Neural cell (in vitro differentiated cells): ENCODE data around the gene MLLT6. TPM values are rescaled to one million over a fixed set of nuclear protein-coding genes. Genes with fewer than 3 reads are reported as not detected.

ENCODE experiments used
- H2AFZ ChIP-seq: fragments of 200-600, 300-800 bp; sonication (generic), shearing (Covaris generic); 2 replicates; pipeline ENCODE4 v1.6.0; 2014; ENCODE audit warnings: low read depth, mild to moderate bottlenecking, antibody characterized with exemption, low read length, moderate library complexity
- H3F3A ChIP-seq: fragments of 200-600 bp; shearing (Covaris generic); 2 replicates; pipeline ENCODE4 v1.6.1; 2016; ENCODE audit warnings: mild to moderate bottlenecking, moderate library complexity, mixed read lengths, antibody characterized with exemption, low read length; ENCODE audit not compliant: insufficient read depth, poor library complexity, severe bottlenecking
- H3K27ac ChIP-seq: fragments of 200-600, 300-800 bp; sonication (generic), shearing (Covaris generic); 2 replicates; pipeline ENCODE4 v1.5.1; 2014; ENCODE audit warnings: mild to moderate bottlenecking, low read length, moderate library complexity
- H3K27me3 ChIP-seq: fragments of 300-800, 200-600 bp; sonication (generic), shearing (Covaris generic); 2 replicates; pipeline ENCODE4 v1.6.0; 2014; ENCODE audit warnings: mild to moderate bottlenecking, low read depth, low read length, moderate library complexity; ENCODE audit not compliant: insufficient read depth
- H3K36me3 ChIP-seq: fragments of 300-800, 200-600 bp; sonication (generic), shearing (Covaris generic); 2 replicates; pipeline ENCODE4 v1.5.1; 2014; ENCODE audit warnings: mild to moderate bottlenecking, antibody characterized with exemption, low read length, moderate library complexity; ENCODE audit not compliant: insufficient read depth
- H3K4me2 ChIP-seq: fragments of 300-800, 200-600 bp; sonication (generic), shearing (Covaris generic); 2 replicates; pipeline ENCODE4 v1.6.0; 2014; ENCODE audit warnings: mild to moderate bottlenecking, low read length
- H3K4me3 ChIP-seq: fragments of 300-800, 200-600 bp; sonication (generic), shearing (Covaris generic); 2 replicates; pipeline ENCODE4 v1.5.1; 2014; ENCODE audit warnings: mild to moderate bottlenecking, low read length, moderate library complexity
- H3K79me2 ChIP-seq: fragments of 200-600 bp; shearing (Covaris generic); replicated peaks from 2 replicates; pipeline ENCODE4 v1.6.0; 2014; ENCODE audit warnings: mild to moderate bottlenecking, low read length, moderate library complexity; ENCODE audit not compliant: insufficient read depth
- H3K9ac ChIP-seq: fragments of 300-800, 200-600 bp; sonication (generic), shearing (Covaris generic); 2 replicates; pipeline ENCODE4 v1.6.1; 2016; ENCODE audit warnings: mild to moderate bottlenecking, low read length, mixed read lengths
- H3K9me2 ChIP-seq: fragments of 200-600 bp; shearing (Covaris generic); 2 replicates; pipeline ENCODE4 v1.6.1; 2016; ENCODE audit warnings: mild to moderate bottlenecking, low read length, mixed read lengths; ENCODE audit not compliant: insufficient read depth
- H3K9me3 ChIP-seq: fragments of 200-600, 300-800 bp; sonication (generic), shearing (Covaris generic); 2 replicates; pipeline ENCODE4 v1.6.1; 2016; ENCODE audit warnings: mild to moderate bottlenecking, mixed run types, low read length, moderate library complexity, mixed read lengths
- H4K20me1 ChIP-seq: fragments of 200-600 bp; shearing (Covaris generic); 2 replicates; pipeline ENCODE4 v1.6.1; 2016; ENCODE audit warnings: mild to moderate bottlenecking, mixed run types; ENCODE audit not compliant: insufficient read depth
- CTCF ChIP-seq: fragments of 450-650 bp; IDR thresholded peaks from 2 replicates; pipeline ENCODE4 v1.5.1; 2014; ENCODE audit warnings: antibody characterized with exemption, mild to moderate bottlenecking, moderate library complexity; ENCODE audit not compliant: poor library complexity, severe bottlenecking
- EP300 ChIP-seq: fragments of 450-650 bp; conservative IDR thresholded peaks from 2 replicates; pipeline ENCODE4 v1.6.1; 2014; ENCODE audit warnings: antibody characterized with exemption, mild to moderate bottlenecking, moderate library complexity; ENCODE audit not compliant: poor library complexity, severe bottlenecking
- EZH2 ChIP-seq: fragments of 200-600, 300-800 bp; shearing (Covaris generic), sonication (generic); IDR thresholded peaks from 2 replicates; pipeline ENCODE4 v1.6.1; 2014; ENCODE audit warnings: antibody characterized with exemption, low read length, borderline replicate concordance, mild to moderate bottlenecking; ENCODE audit not compliant: insufficient read depth, poor library complexity, severe bottlenecking
- MXI1 ChIP-seq: fragments of 450-650 bp; conservative IDR thresholded peaks from 2 replicates; pipeline ENCODE4 v1.6.1; 2014; ENCODE audit warnings: antibody characterized with exemption, mild to moderate bottlenecking; ENCODE audit not compliant: poor library complexity, severe bottlenecking
- POLR2AphosphoS5 ChIP-seq: IDR thresholded peaks from 2 replicates; pipeline ENCODE4 v1.6.1; 2012
- RAD21 ChIP-seq: fragments of 450-650 bp; conservative IDR thresholded peaks from 2 replicates; pipeline ENCODE4 v1.6.1; 2014; ENCODE audit warnings: antibody characterized with exemption, mild to moderate bottlenecking, moderate library complexity
- REST ChIP-seq: IDR thresholded peaks from 2 replicates; pipeline ENCODE4 v1.6.1; 2012; ENCODE audit warnings: borderline replicate concordance
- SMC3 ChIP-seq: fragments of 450-650 bp; conservative IDR thresholded peaks from 2 replicates; pipeline ENCODE4 v1.6.1; 2014; ENCODE audit warnings: antibody characterized with exemption, mild to moderate bottlenecking, moderate library complexity; ENCODE audit not compliant: poor library complexity
- TAF1 ChIP-seq: IDR thresholded peaks from 2 replicates; pipeline ENCODE4 v1.6.1; 2012; ENCODE audit warnings: low read depth
- polyA plus RNA-seq: library from polyadenylated mRNA; depleted of rRNA; stranded (reverse); fragments of >200 nt; gene quantifications from 2 replicates; pipeline ENCODE4 v1.2.3, GENCODE V29; 2014

Gene MLLT6
- polyA plus RNA-seq, 1 donor from 2014 or later = 19.7 TPM

- TF ChIP-seq POLR2AphosphoS5 (no peak), MXI1 (peak; percentile 88)
- Histone ChIP-seq H3F3A (no peaks in the 10 kb centered on the region), H3K36me3 (no peaks in the 10 kb centered on the region), H4K20me1 (no peaks in the 10 kb centered on the region), H3K4me2 (peak overlapping the region; percentile 92), H3K4me3 (peak overlapping the region; percentile 91), H3K27ac (no peak overlapping the region), H3K9me2 (no peaks in the 10 kb centered on the region), H3K9ac (peak overlapping the region; percentile 67), H3K9me3 (no peaks in the 10 kb centered on the region), H3K79me2 (peaks cover 19% of the 10 kb centered on the region), H3K27me3 (peaks cover 21% of the 10 kb centered on the region), H2AFZ (no peak overlapping the region)
These were observed 881 bp downstream of the MLLT6 start for GRCh38 chr17:38705803-38706504.

GRCh38 chr17:38706505-38707216, 1.6 kb downstream of the MLLT6 start:
- Histone ChIP-seq H3K79me2 (peaks cover 19% of the 10 kb centered on the region), H3K9ac (peak overlapping the region; percentile 67), H4K20me1 (no peaks in the 10 kb centered on the region), H3K27me3 (peaks cover 21% of the 10 kb centered on the region), H3F3A (no peaks in the 10 kb centered on the region), H3K9me2 (no peaks in the 10 kb centered on the region), H3K9me3 (no peaks in the 10 kb centered on the region), H3K36me3 (no peaks in the 10 kb centered on the region), H3K27ac (no peak overlapping the region), H3K4me3 (peak overlapping the region; percentile 91), H2AFZ (no peak overlapping the region), H3K4me2 (peak overlapping the region; percentile 92)
- TF ChIP-seq POLR2AphosphoS5 = no peak
- no peak for TF ChIP-seq CTCF
- no peak for TF ChIP-seq SMC3
- peak; percentile 5 for TF ChIP-seq MXI1

GRCh38 chr17:38707678-38708351, 2.7 kb downstream of the MLLT6 start:
- Histone ChIP-seq H3K9me2 (no peaks in the 10 kb centered on the region), H3K4me3 (peak overlapping the region; percentile 91), H3K36me3 (no peaks in the 10 kb centered on the region), H3K27ac (no peak overlapping the region), H3K27me3 (peaks cover 16% of the 10 kb centered on the region), H3K4me2 (no peak overlapping the region), H3K9ac (no peak overlapping the region), H2AFZ (no peak overlapping the region), H3F3A (no peaks in the 10 kb centered on the region), H3K79me2 (peaks cover 19% of the 10 kb centered on the region), H3K9me3 (no peaks in the 10 kb centered on the region), H4K20me1 (no peaks in the 10 kb centered on the region)
- no peak for TF ChIP-seq POLR2AphosphoS5
- no peak for TF ChIP-seq SMC3
- no peak for TF ChIP-seq TAF1
- TF ChIP-seq EP300 = no peak
- no peak for TF ChIP-seq EZH2
- no peak for TF ChIP-seq CTCF
- no peak for TF ChIP-seq RAD21
- TF ChIP-seq REST = no peak
- no peak for TF ChIP-seq MXI1
